Brain microvascular endothelial cell (primary cell): Measurements from ENCODE around the gene STK11.

Source experiments
- DNase-seq: peaks from one replicate; pipeline ENCODE4 v3.0.0-alpha.2; 2020
- H3K27ac ChIP-seq: fragments of 250-450 bp; sonication (Bioruptor Pico); 2 replicates; pipeline ENCODE4 v1.5.1; 2020; ENCODE audit warnings: mild to moderate bottlenecking, moderate library complexity
- H3K27me3 ChIP-seq: fragments of 250-450 bp; sonication (Bioruptor Pico); replicated peaks from 2 replicates; pipeline ENCODE4 v1.5.1; 2020; ENCODE audit warnings: mild to moderate bottlenecking
- H3K36me3 ChIP-seq: fragments of 250-450 bp; sonication (Bioruptor Pico); replicated peaks from 2 replicates; pipeline ENCODE4 v1.5.1; 2020; ENCODE audit warnings: mild to moderate bottlenecking
- H3K4me3 ChIP-seq: 2 replicates; pipeline ENCODE4 v1.5.1; 2011; ENCODE audit warnings: low read depth, mild to moderate bottlenecking, control low read depth, low read length, moderate library complexity
- CTCF ChIP-seq: IDR thresholded peaks from 2 replicates; pipeline ENCODE4 v1.5.1; 2011; ENCODE audit warnings: low read depth, mild to moderate bottlenecking, moderate library complexity, low read length, control low read depth, inconsistent platforms; ENCODE audit errors: missing control alignments
- in situ Hi-C: cut with HindIII; loops from 2 replicates; pipeline ENCODE4 v1.10.0; 2017; ENCODE audit warnings: low sequenced_read_pairs, low pct_ligation_motif_present

Gene STK11

GRCh38 chr19:1252221-1252820 is 46.7 kb downstream of the STK11 start:
- in situ Hi-C loops: no loop called here
- no peaks in the 10 kb centered on the region for H3K27me3 ChIP-seq
- TF ChIP-seq CTCF: no peak

GRCh38 chr19:1252821-1253513 is 47.4 kb downstream of the STK11 start:
- no peaks in the 10 kb centered on the region for H3K27me3 ChIP-seq
- DNase-seq: peak; percentile 94
- in situ Hi-C loops: no loop called here
- peaks cover 72% of the 10 kb centered on the region for H3K36me3 ChIP-seq
- peak overlapping the region; percentile 79 for H3K4me3 ChIP-seq
- H3K27ac ChIP-seq: peak overlapping the region; percentile 87
- peak; percentile 22 for TF ChIP-seq CTCF

More at GRCh38 chr19:1252221-1252820, 46.7 kb downstream of the STK11 start:
- DNase-seq: peak; percentile 62
- H3K4me3 ChIP-seq: peak overlapping the region; percentile 79
- peak overlapping the region; percentile 87 for H3K27ac ChIP-seq
- peaks cover 66% of the 10 kb centered on the region for H3K36me3 ChIP-seq

- no peak for TF ChIP-seq CTCF
- Histone ChIP-seq H3K27ac (peak overlapping the region; percentile 87), H3K36me3 (peaks cover 76% of the 10 kb centered on the region), H3K27me3 (no peaks in the 10 kb centered on the region), H3K4me3 (peak overlapping the region; percentile 46)
- in situ Hi-C loops: no loop called here
- no peak for DNase-seq
Observed at GRCh38 chr19:1253514-1254080, 48.0 kb downstream of the STK11 start.

GRCh38 chr19:1254081-1254527 is 48.5 kb downstream of the STK11 start:
- DNase-seq: no peak
- Histone ChIP-seq H3K27ac (peak overlapping the region; percentile 87), H3K27me3 (no peaks in the 10 kb centered on the region), H3K4me3 (no peak overlapping the region), H3K36me3 (peaks cover 76% of the 10 kb centered on the region)
- in situ Hi-C loops: no loop called here
- no peak for TF ChIP-seq CTCF

GRCh38 chr19:1254530-1255185 is 49.1 kb downstream of the STK11 start:
- no peak for DNase-seq
- Histone ChIP-seq H3K4me3 (no peak overlapping the region), H3K27me3 (no peaks in the 10 kb centered on the region), H3K36me3 (peaks cover 76% of the 10 kb centered on the region), H3K27ac (no peak overlapping the region)
- in situ Hi-C loops: no loop called here
- TF ChIP-seq CTCF: no peak
